ENCODE measurements around the gene PROC.
"Not testable (repeated sequence)": the region's sequence is repeated elsewhere in the genome, so short reads cannot be mapped to it uniquely, and the experiment has no call there.

Gene PROC

DNA sequence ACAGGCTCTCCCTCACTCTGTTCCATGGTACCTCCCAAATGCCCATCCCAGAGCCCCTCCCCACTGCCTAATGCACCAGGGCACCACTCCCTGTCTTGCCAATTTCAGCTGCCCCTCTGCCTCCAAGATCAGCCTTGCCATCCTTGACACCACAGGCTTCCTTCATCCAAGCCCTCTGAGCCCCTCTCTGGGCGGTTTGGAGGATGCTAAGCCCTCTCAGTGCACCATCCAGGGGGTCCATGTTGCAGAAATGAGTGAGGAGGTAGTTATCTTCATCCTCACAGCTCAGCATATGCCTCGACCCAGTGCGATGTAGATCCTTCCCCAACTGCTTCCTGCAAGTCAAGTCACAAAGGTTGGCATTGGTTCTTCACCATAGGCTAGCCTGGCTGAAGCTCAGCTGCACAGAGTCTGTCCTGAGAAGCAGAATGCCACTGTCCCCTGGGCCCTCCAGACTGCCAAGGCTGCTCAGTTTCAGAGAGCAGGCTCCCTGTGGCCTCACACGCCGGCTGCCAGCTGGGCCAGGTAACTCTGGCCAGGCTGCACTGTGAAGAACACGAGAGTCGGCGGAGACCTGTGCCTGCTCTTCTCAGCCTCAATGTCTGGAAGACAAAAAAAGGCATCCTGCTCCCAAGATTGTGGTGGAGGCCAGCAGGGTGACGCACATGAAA is 20.5 kb upstream of the PROC start:
- no peak for DNase-seq

DNA sequence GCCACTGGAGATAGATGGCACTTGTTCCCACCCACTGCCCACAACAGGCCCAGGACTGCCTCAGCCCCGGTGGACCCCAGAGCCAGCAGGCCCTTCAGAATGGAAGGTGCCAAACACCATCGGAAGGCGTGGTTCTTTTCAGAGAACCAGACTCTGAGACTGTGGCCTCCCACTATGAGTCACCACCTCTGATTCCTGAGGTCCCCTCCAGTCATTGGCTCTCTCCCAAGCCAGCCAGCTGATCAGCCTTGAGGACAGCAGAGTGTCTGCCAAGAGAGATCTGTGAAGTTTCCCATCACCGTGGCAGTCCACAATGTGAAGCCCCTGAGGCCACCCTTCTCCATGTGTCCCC is 20.0 kb upstream of the PROC start:
- DNase-seq, result no peak

DNA sequence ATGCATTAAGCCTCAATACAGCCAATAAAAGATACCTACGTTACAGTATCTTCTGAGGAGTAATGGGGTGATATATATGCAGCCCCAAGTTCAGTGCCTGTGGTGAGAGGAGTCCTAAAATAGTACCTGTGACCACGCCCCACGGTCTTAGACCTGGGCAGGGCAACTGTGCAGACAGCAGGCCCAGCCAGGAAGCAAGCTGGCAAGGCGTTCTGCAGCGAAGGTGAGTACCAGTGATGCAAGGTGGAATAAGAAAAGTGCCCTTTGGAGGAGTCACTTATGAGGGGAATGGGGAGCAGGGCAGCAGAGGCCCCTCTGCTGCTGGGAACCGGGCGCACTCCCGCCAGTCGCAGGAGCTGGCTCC is 17.7 kb upstream of the PROC start:
- no peak for DNase-seq

DNA sequence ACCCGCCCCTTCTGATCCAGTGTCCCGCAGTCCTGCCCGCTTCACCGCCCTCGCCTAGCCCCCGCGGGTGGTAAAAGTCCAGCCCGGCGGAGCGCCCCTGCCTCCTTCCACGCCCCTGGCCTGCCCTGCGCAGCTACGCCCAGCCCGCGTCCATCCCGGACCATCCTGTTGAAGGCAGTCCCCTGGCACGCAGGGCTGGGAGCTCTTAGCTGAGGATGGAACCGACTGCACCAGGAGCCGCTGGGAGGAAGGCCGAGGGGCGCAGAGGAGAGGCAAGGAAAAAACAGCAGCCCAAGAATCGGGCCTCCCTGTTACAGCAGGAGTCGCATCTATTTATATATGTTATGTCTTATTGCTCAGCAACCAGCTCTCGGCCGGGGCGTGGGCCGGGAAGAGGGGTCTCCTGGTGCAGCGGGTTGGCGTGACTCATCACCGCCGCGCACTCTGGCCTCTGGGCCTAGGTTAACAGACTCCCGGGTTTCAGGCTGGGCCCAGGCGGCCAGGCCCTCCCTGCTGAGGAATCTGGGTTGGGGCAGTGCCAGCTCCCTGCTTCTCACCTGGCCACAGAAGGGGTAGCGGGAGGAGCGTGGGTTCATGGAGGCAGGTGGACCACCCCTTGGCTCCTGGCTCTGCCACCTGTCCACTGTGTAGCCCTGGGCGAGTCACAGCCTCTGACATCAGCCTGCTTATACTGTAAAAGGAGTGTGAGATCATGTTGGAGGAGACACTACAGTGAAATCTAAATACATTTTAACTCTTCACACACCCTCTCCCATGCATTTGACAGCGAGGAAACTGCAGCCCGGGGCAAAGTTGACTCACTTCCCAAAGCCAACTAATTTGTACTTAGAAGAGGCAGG is 17.1 kb upstream of the PROC start:
- no peak for DNase-seq

DNA sequence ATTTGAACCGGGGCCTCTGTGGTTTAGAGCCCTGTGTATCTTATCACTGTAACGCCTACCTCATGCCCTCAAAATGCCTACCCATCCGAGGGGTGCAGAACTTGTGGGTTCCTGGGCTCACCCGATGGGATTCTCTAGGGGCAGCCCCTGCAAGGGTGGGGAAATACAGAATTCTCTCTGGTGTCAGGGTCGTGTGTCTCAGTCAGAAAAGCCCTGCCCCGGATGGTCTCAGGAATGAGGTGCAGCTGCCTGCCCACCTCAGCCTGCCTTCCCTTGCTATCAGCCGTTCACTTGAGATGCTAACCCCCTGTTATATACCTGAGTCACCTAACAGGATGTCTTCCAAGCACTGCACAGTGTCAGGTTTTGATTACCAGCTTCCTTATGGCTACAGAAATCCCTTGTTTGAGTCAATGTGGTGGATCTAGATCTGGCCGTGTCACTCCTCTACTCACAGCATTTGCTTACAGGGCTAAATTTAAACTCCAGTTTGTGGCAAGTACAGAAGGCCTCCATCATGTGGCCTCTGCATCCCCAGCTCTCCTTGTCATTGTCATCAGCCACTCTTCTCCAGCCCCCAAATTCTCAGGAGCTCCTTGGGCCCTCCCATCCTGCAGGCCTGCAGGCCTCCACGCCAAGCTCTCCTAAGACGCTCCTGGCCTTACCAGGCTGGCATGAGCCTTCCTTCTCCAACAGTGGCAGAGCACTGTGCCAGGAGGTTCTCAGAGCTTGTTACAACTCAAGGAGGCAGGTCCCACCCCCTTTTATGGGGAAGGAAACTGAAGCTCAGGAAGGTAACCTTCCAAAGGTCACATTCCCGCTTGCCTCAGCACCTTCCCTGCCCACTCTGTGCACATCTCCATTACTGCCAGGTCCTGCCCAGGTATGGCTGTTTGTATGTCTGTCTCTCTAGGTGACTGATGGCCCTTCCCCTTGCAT is 16.2 kb upstream of the PROC start:
- no peak for DNase-seq

DNA sequence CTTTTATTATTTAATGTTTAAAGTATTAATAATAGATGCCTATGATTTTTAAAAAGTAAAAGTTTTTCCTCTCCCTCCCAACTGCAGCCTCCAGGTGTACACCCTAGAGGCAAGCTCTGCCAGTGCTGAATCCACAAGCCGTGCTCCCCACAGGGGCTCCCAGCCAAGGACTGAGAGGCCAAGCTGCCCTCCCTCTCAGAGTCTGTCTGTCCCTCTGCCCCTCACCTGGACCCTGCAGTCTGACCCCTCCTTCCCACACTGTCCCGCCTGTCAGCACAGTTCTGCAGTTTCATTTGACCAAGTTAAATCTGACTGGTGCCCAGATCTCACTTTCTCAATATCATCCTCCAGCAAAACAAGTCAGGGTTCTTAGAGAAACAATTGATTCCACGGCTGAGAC is 14.8 kb upstream of the PROC start:
- no peak for DNase-seq

DNA sequence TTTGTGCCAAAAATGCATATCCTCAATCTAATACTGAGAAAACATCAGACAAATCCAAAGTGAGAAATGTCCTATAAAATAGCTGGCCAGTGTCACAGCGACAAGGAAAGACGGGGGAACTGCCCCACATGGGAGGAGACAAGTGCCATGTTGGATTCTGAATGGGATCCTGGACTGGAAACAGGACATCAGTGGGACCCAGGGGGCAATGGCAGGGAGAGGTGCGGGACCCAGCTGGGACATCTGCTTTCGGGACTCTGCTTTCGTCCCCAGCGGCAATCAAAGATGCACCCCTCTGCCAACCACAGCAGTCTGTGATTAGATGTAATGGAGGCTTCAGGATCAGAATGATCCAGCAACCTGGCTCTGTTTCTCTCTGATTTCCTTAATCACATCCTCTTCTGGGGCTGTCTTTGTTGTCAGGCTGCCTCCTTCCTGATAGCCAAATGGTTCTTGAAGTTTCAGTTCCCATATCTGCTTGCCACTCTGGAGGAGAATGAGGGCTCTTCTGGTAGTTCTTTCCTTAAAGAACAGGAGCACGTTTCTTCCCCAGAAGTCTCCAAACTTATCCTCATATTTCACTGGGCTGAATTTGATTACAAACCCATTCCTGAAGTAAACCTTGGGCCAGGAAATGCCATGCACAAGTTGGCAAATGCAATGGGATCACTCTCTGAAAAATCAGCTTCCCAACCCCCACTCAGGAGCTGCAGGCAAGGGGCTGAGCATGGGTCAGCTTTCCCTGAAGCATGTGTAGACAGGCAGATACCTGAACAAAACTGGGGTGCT is 13.6 kb upstream of the PROC start:
- DNase-seq, result no peak

DNA sequence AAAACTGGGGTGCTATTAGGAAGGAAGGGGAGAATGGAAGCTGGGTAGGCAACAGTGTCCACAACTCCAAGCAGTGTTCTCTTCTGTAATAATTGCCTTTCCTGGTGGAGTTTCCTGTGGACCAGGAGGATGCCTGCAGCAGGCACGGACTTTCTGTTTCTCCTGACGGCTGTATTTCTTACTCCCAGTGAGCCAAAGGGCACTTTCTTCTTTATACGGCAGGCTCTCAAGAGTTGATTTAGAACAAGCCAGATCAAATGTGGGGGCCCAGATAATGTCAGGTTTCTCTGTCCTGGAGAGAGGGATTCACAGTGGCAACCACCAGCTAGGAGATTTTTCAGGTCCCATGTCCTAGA is 13.0 kb upstream of the PROC start:
- no peak for DNase-seq

DNA sequence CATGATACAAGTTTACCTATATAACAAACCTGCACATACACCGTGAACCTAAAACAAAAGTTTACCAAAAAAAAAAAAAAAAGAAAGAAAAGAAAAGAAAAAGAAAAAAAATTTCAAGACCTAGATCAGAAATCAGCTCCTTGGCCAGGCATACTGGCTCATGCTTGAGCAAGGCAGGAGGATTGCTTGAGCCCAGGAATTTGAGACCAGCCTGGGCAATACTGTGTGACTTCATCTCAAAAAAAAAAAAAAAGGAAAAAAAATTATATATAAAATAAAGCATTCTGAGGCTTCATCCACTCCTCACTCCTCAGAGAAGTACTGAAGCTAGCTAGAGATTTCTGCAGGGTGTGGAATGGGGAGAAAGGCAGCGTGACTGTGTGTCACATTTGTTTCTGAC is 11.8 kb upstream of the PROC start:
- no peak for DNase-seq

DNA sequence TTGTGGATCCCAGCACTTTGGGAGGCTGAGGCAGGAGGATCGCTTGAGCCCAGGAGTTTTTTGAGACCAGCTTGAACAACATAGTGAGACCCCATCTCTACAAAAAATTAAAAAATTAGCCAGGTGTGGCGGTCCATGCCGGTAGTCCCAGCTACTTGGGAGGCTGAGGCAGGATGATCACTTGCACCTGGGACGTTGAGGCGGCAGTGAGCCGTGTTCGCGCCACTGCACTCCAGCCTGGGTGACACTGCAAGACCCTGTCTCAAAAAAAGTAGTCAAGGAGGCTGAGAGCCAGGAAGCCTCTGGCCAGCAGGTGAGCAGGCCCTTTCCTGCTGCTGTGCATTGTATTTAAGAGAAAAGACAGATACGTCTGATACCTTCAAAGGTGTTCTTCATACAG is 11.1 kb upstream of the PROC start:
- no peak for DNase-seq

DNA sequence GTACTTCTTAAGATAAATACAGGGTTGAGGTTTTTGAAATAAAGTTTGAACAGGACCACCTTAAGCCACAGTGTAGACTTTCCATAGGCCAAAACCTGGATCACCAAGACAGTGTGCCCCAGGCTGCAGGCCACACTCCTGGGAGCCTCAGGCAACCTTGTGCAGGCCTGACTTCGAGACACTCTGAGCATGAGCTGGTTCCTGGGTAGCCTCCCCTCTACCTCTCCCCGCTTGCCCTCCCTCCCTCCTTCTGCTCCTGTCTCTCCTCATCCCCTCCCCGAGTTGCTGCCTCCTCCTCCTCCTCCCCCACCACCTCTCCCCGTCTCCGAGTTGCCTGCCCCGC is 10.6 kb upstream of the PROC start:
- DNase-seq, result no peak

DNA sequence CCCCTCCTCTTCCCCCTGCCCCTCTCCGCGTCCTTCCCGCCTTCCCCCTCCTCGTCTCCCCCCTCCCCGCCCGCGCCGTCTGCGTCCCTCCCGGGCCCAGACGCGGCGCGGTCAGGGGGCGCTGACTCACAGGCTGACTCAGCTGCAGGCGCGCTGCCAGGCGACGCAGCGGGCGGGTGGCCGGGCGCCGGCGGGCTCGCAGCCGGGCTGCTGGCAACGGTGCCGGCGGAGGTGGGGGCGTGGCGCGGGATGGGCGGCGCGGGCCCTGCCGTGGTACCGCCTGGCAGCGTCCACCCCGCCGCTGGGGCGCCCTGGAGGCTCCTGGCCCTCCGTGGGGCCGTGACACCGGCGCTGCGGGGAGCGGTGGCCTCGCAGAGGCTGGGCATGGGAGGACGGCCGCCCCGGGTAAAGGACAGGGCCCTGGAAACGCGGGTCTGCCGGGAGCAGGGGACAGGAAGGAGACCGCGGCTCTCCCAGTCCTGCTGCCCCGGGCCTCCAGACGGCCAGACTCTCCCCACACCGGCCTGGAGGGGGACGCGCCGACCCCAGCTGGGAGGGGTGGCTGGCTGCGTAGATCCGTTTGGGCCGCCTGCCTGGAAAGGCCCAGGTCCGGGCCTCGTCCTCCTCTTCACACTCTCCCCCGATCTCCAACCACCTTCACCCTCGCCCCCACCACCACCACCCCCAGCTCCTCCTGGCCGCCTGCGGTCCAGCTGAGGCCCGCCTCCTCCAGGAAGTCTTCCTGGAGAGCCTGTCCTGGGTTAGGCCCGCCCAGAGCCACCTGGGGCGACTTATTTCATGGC is 10.0 kb upstream of the PROC start:
- DNase-seq, result peak; percentile 90

DNA sequence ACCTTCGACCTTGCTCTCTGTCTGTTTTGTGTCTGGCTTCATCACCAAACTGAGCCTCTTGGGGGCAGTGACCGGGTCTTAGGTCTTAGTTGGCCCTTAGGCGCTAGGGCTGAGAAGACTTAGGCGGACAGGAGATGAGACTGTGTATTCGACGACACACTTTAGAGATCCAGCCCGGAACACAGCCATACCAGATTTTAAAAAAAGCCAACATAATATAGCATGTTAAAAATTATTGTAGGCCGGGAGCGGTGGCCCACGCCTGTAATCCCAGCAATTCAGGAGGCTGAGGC is 9.5 kb upstream of the PROC start:
- no peak for DNase-seq

DNA sequence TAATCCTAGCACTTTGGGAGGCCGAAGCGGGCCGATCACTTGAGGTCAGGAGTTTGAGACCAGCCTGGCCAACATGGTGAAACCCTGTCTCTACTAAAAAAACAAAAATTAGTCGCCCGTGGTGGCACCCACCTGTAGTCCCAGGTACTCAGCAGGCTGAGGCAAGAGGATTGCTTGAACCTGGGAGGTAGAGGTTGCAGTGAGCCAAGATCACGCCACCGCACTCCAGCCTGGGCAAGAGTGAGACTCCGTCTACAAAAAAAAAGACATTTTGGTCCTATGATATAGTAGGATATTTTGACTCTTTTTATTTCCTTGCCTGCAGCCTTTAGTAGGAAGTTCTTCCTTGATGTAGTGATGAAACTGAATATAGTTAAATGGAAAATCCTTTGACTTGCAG is 8.5 kb upstream of the PROC start:
- not testable (repeated sequence) for DNase-seq

DNA sequence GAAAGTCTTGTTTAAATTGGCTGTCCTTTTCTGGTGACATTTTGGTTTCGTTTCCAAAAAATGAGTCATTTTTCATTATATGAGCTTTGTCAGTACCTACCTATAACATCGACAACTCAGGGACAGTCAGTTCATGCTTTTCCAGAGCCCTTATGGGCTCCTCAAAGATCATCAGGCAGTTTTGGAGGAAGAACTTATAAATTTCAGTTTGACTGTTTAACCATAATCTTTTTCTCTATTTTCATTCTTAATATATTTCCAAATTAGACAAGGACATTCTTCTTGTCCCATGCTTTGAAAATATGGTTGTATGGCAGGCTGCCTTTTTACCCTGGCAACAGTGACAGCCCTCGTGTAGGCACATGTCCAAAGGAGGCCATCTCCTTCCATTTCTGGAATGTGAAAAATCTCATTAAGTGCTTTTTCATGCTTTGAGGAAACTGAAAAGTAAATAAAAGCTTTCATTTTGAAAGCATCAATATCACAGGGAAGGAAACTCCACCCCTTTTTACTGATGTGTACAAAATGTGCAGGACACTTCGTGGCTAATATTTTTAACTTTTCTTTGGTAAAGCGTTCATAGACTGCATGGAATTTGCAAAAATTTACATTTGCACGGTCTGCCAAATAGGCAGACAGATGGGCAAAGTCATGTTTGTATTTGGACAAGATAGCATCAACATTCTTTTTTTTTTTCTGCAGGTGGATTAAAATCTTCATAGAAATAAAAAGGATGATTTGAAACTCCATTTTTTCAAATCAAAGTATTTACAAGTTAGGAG is 7.2 kb upstream of the PROC start:
- DNase-seq, result peak; percentile 6

DNA sequence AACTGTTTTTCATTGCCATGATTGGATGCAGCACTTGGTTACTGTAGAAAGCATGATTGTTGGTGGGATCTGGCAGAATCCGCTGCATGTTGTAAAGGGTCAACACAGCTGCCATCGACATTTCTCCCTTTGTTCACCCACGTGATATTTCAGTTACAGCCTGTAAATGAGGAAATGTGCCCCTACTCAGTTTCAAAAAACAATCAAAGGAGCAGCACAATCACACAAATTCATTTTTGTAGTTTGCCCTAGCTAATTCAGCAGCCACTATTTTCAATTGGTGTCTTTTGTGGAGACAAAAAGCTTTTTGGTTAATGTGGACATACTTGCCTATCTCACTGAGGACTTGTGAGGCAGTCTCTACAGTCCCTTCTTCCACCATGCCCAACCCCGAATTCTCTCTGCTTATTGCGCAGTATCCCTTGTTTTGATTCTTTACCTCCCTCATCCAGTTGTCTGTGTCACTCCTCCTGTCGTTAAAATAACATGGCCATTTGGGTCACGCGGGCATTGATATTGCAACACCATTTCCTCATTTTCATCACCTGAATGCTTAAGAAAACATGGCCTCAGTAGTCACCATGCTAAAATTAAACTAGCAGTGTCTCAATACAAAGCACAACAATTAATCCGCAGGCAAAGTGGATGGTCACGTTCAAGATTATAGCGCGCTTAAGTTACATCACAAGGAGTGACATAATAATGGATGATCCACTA is 6.4 kb upstream of the PROC start:
- peak; percentile 30 for DNase-seq

DNA sequence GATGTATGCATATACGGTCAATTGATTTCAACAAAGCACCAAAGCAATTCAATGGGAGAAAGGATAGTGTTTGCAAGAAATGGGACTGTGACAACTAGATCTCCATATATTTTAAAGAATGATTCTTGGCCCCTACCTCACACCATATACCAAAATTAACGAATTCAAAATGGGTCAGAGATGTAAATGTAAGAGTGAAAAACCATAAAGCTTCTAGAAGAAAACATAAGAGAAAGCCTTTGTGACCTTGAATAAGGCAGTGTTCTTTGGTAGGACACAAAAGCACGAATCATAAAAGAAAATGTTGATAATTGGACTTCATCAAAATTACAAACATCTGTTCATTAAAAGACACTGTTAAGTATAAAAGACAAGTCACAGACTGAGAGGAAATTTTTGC is 5.0 kb upstream of the PROC start:
- no peak for DNase-seq

DNA sequence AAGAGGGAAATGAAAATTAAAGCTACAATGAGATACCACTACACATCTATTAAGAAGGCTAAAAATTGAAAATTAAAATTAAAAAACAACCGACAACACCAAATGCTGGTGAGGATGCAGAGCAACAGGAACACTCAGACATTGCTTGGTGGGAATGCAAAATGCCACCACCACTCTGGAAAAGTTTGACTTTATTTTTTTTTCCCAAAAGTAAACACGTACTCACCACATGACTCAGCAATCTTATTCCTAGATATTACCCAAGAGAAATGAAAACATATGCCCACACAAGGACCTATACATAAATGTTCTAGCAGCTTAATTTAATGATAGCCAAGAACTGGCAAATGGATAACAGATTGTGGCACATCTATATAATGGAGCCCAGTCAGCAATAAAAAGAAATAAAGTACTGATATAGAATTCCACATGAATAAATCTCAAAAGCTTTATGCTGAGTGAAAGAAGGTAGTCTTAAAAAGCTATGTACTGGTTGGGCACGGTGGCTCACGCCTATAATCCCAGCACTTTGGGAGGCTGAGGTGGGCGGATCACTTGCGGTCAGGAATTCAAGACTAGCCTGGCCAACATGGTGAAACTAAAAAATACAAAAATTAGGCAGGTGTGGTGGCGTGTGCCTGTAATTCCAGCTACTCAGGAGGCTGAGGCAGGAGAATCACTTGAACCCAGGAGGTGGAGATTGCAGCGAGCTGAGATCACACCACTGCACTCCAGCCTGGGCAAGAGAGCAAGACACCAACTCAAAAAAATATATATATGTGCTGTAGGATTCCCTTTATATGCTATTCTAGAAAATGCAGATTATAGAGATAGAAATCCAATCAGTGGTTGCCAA is 4.2 kb upstream of the PROC start:
- no peak for DNase-seq

DNA sequence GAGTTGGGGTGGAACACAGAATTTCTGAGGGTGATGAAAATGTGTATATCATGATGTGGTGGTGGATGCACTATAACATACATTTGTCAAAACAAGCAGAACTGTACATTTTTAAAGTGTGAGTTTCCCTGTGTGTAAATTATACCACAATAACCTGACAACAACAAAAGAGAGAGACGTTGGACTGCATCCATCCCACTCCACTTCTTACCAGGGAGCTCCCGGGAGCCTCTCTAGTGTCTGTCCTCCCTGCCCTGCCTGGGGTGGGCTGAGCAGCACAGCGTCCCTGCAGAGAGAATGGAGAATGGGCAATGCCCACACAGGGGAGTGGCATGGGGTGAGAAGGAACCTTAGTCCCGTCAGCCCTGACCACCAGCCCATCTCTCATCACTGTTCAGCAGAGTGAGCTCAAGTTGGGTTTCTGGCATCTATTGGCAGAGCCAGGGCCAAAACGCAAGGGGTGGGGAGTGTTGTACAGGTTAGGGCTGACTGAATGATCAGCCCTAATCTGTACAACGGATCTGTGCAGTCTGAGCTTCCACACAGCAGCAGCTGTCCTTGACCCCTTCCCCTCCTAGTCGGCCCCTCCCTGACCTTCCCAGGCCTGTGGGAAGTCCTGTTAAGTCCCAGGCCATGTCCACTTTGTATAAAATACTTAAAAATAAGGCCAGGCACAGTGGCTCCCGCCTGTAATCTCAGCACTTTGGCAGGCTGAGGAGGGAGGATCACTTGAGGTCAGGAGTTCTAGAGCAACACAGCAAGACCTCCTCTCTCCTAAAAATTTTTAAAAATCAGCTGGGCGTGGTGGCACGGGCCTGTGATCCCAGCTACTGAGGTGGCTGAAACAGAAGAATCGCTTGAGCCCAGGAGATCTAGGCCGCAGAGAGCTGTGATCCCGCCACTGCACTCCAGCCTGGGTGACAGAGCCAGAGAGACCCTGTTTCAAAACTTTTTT is 3.3 kb upstream of the PROC start:
- no peak for DNase-seq

All from NCI-H774 (cell line).